Activated B cell treated with CpG ODN at 0.5 μM for 24 hours (primary cell): Measurements from ENCODE around the gene CA12. TPM values are rescaled to one million over a fixed set of nuclear protein-coding genes. Genes with fewer than 3 reads are reported as not detected.

Source experiments
- ATAC-seq: fragments of 200-7000 bp; cut with Tn5 transposase; one replicate; pipeline ENCODE4 v1.10.0; 2021; ENCODE audit warnings: low read depth, mild to moderate bottlenecking, moderate library complexity
- CTCF ChIA-PET: fragments of 350-600 bp; sonication (Branson Sonifier 250); formaldehyde crosslinking; loops from one replicate; lab custom pipeline; 2021; ENCODE audit warnings: antibody characterized with exemption; lab: Charles Lee
- POLR2A ChIA-PET: fragments of 350-600 bp; sonication (Branson Sonifier 250); formaldehyde crosslinking; loops from one replicate; lab custom pipeline; 2021; ENCODE audit warnings: antibody characterized with exemption; lab: Charles Lee
- DNase-seq: peaks from one replicate; pipeline ENCODE4 v3.0.0; 2022
- H3K27ac Mint-ChIP-seq: one replicate; pipeline ENCODE4 v1.8.0; 2020; ENCODE audit warnings: mixed read lengths
- H3K27me3 Mint-ChIP-seq: one replicate; pipeline ENCODE4 v1.8.0; 2021; ENCODE audit warnings: mixed read lengths
- H3K36me3 Mint-ChIP-seq: one replicate; pipeline ENCODE4 v1.8.0; 2021; ENCODE audit warnings: low read depth, mixed read lengths
- H3K4me1 Mint-ChIP-seq: one replicate; pipeline ENCODE4 v1.8.0; 2021; ENCODE audit warnings: mixed read lengths
- H3K4me3 Mint-ChIP-seq: one replicate; pipeline ENCODE4 v1.8.0; 2020; ENCODE audit warnings: mild to moderate bottlenecking, mixed read lengths
- H3K9me3 Mint-ChIP-seq: one replicate; pipeline ENCODE4 v1.8.0; 2020; ENCODE audit warnings: mixed read lengths
- intact Hi-C: fragments of 100-400 bp; cut with micrococcal nuclease; formaldehyde crosslinking; loops from one replicate; pipeline ENCODE4 v1.15.1; 2024
- total RNA-seq: library from RNA; stranded (reverse); gene quantifications from 2 replicates; pipeline ENCODE4 v1.2.3, GENCODE V29; 2022
- TF ChIP-seq, protein P1 (sequence below): fragments of 200-600 bp; IDR thresholded peaks from one replicate; pipeline ENCODE4 v1.8.0; 2022; ENCODE audit warnings: antibody characterized with exemption, mild to moderate bottlenecking

CA12 gene
- total RNA-seq, 1 donor from 2014 or later = not detected

DNA sequence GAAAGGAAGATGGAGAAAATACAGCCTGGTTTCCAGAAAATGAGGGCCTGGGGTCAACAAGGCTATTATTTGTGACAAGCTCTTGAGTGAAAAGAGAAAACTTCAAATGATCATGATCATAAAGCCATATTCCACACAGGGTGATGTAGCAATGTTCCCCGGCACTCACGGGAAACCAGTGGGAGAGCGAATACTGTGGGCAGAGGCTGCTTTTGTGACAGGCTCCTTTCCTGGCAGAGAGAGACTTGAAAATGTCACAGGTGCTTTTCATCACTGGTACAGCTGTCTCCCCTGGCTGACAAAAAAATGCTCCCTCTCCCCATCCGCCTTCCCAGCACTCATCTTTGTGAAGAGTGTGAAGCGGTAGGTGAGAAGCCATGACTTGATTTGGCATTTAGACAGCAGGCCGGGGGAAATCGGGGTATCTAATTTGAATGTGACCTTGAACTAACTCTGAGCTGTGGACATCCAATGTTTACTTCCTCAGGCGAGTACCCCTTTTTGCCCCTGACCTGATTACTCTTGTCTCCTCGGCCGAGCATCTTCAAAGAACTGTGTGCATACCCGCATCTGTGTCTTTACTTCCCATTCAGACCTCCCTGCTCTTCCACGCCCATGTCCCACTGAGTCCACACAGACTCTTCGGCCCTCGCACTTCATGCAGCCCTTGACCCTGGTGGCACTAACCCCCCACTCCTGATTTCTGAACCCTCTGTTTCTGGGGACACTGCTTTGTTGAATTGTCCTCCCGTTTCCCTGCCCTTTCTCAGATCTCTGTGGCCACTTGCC, 23.2 kb downstream of the CA12 start:
- TF ChIP-seq, protein P1, sequence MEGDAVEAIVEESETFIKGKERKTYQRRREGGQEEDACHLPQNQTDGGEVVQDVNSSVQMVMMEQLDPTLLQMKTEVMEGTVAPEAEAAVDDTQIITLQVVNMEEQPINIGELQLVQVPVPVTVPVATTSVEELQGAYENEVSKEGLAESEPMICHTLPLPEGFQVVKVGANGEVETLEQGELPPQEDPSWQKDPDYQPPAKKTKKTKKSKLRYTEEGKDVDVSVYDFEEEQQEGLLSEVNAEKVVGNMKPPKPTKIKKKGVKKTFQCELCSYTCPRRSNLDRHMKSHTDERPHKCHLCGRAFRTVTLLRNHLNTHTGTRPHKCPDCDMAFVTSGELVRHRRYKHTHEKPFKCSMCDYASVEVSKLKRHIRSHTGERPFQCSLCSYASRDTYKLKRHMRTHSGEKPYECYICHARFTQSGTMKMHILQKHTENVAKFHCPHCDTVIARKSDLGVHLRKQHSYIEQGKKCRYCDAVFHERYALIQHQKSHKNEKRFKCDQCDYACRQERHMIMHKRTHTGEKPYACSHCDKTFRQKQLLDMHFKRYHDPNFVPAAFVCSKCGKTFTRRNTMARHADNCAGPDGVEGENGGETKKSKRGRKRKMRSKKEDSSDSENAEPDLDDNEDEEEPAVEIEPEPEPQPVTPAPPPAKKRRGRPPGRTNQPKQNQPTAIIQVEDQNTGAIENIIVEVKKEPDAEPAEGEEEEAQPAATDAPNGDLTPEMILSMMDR = no peak
- Mint-ChIP-seq H3K27me3 (peaks cover 1% of the 10 kb centered on the region), H3K4me3 (no peak overlapping the region), H3K36me3 (no peaks in the 10 kb centered on the region), H3K4me1 (peaks cover 27% of the 10 kb centered on the region), H3K27ac (no peak overlapping the region), H3K9me3 (no peaks in the 10 kb centered on the region)
- DNase-seq = no peak
- intact Hi-C loops = no loop called here
- POLR2A ChIA-PET = no interaction called here
- CTCF ChIA-PET = no interaction called here
- no peak for ATAC-seq

DNA sequence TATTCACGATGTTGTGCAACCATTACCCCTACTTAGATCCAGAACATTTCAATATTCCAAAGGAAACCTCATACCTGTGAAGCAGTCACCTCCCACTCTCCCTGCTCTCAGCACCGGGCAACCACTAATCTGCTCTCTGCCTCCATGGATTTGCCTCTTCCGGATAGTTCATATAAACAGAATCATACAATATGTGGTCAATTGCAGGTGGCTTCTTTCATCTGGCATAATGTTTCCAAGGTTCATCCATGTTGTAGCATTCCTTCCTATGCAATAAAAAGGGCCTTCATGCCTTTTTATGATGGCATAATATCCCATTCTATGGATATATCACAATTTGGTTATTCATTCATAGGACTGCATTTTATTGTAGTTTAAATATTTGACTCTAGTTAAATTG, 23.9 kb downstream of the CA12 start:
- TF ChIP-seq, protein P1 = no peak
- H3K4me3 Mint-ChIP-seq = no peak overlapping the region
- intact Hi-C loops = no loop called here
- H3K27me3 Mint-ChIP-seq = peaks cover 1% of the 10 kb centered on the region
- H3K27ac Mint-ChIP-seq = no peak overlapping the region
- ChIA-PET CTCF (no interaction called here), POLR2A (no interaction called here)
- H3K36me3 Mint-ChIP-seq = no peaks in the 10 kb centered on the region
- ATAC-seq (no peak), DNase-seq (no peak)
- H3K9me3 Mint-ChIP-seq = no peaks in the 10 kb centered on the region
- peaks cover 20% of the 10 kb centered on the region for H3K4me1 Mint-ChIP-seq

DNA sequence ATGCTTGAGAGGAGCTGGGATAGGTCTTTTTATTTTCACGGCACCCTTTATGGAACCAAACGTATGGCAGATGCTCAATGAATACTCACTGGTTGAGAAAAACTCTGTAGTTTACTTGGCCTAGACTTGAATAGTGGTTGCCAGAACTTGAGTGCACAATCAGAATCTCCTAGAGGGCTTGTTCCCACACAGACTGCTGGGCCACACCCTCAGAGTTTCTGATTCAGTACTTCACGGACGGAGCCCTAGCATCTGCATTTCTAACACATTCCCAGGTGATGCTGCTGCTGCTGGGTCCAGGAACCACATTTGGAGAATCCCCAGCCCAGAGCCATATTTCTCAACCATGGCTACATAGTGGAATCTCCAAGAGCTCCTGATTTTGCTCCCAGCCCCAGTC, 24.6 kb downstream of the CA12 start:
- no peaks in the 10 kb centered on the region for H3K9me3 Mint-ChIP-seq
- peaks cover 14% of the 10 kb centered on the region for H3K4me1 Mint-ChIP-seq
- peaks cover 1% of the 10 kb centered on the region for H3K27me3 Mint-ChIP-seq
- ChIA-PET CTCF (no interaction called here), POLR2A (no interaction called here)
- DNase-seq (no peak), ATAC-seq (no peak)
- no peaks in the 10 kb centered on the region for H3K36me3 Mint-ChIP-seq
- H3K4me3 Mint-ChIP-seq = no peak overlapping the region
- intact Hi-C loops = no loop called here
- H3K27ac Mint-ChIP-seq = no peak overlapping the region
- TF ChIP-seq, protein P1 = no peak

DNA sequence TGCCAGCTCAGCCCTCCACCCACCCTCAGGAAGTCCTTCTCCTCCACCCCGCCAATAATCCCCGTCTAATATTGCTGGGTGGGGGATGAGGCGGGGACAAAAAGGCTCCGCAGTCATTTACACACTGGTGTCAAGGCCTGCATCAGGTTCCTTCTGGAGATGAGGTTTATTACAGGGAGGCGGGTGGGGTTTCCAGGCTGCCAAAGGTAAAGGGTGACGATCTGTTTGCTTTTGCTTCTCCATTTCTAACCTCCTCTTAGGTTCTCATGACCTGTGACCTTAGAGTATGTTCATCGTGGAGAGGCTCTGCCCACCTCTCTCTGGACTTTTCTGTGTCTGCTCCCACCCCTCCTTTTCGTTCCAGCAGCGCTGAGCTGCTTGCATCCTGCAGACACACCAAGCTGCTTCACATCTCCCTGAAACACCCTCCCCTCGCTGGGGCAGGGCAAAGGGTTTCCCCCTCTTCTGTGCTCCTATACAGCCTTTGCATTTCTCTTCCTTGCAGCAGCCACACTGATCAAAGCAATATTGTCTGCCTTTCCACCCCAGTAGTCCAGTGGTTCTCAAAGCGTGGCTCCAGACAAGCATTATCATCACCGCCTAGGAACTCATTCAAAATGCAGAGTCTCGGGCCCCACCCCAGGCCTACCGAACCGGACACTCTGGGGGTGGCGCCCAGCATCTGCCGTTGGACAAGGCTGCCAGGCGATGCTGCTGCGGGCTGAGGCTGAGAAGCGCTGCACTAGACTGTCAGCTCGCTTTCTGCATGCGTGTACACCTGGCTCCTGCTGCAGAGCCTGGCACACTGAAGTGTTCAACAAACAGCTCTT, 26.6 kb downstream of the CA12 start:
- H3K36me3 Mint-ChIP-seq = no peaks in the 10 kb centered on the region
- H3K4me1 Mint-ChIP-seq = peaks cover 7% of the 10 kb centered on the region
- H3K27ac Mint-ChIP-seq = no peak overlapping the region
- TF ChIP-seq, protein P1 = no peak
- H3K27me3 Mint-ChIP-seq = peaks cover 1% of the 10 kb centered on the region
- DNase-seq = no peak
- ATAC-seq = no peak
- ChIA-PET POLR2A (no interaction called here), CTCF (no interaction called here)
- no peaks in the 10 kb centered on the region for H3K9me3 Mint-ChIP-seq
- H3K4me3 Mint-ChIP-seq = no peak overlapping the region
- intact Hi-C loops = no loop called here

DNA sequence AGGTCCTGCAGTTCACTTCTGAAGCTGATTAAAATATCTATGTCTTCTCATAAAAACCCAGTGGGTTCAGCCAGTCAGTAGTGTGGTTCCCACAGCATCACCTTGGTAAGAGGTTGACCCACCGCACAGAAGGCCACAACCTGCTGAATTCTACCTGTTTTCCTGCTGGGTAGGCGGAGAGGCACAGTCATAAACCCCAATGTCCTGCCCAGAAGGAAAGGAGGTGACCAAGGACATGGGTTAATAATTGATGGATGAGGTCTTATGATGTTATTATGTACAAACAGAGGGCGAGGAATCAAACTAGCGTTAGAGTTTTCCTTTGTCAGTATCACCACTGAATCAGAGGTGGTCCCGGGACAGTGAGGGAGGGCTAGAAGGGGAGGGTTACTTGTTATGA, 27.8 kb downstream of the CA12 start:
- no peak overlapping the region for H3K4me3 Mint-ChIP-seq
- peaks cover 7% of the 10 kb centered on the region for H3K4me1 Mint-ChIP-seq
- TF ChIP-seq, protein P1 = no peak
- CTCF ChIA-PET = no interaction called here
- H3K36me3 Mint-ChIP-seq = no peaks in the 10 kb centered on the region
- POLR2A ChIA-PET = no interaction called here
- DNase-seq = no peak
- intact Hi-C loops = no loop called here
- no peak overlapping the region for H3K27ac Mint-ChIP-seq
- ATAC-seq = no peak
- peaks cover 1% of the 10 kb centered on the region for H3K27me3 Mint-ChIP-seq
- H3K9me3 Mint-ChIP-seq = no peaks in the 10 kb centered on the region
